Activated T-helper 2 cell treated with anti-CD3 and anti-CD28 coated beads, Interferon-gamma antibody, Interleukin-2, Interleukin-4, amounts not matched to agents 10 μg/mL and 5 μg/mL and 100 μg/mL, durations not matched to agents 14 hours and 24 hours and 36 hours (primary cell): Measurements from ENCODE around the gene TRMU. TPM values are rescaled to one million over a fixed set of nuclear protein-coding genes. Genes with fewer than 3 reads are reported as not detected.
"Not testable (repeated sequence)": the region's sequence is repeated elsewhere in the genome, so short reads cannot be mapped to it uniquely, and the experiment has no call there.

Experiments
- DNase-seq: peaks from one replicate; pipeline ENCODE4 v3.0.0; 2021; ENCODE audit warnings: low spot score
- H3K27ac Mint-ChIP-seq: one replicate; pipeline ENCODE4 v1.8.0; 2021; ENCODE audit warnings: mixed read lengths
- H3K27me3 Mint-ChIP-seq: one replicate; pipeline ENCODE4 v1.8.0; 2021; ENCODE audit warnings: low read depth, mixed read lengths
- H3K36me3 Mint-ChIP-seq: one replicate; pipeline ENCODE4 v1.8.0; 2021; ENCODE audit warnings: low read depth, mixed read lengths
- H3K4me1 Mint-ChIP-seq: one replicate; pipeline ENCODE4 v1.8.0; 2021; ENCODE audit warnings: low read depth, mixed read lengths
- H3K4me3 Mint-ChIP-seq: one replicate; pipeline ENCODE4 v1.8.0; 2021; ENCODE audit warnings: low read depth, mild to moderate bottlenecking, moderate library complexity, mixed read lengths
- H3K9me3 Mint-ChIP-seq: one replicate; pipeline ENCODE4 v1.8.0; 2021; ENCODE audit warnings: mixed read lengths
- intact Hi-C: fragments of 100-400 bp; cut with micrococcal nuclease; formaldehyde crosslinking; loops from one replicate; pipeline ENCODE4 v1.15.1; 2023
- total RNA-seq: library from RNA; stranded (reverse); gene quantifications from 2 replicates; pipeline ENCODE4 v1.2.3, GENCODE V29; 2022

Gene TRMU
- total RNA-seq, 1 donor from 2014 or later, result 76.0 TPM

DNA sequence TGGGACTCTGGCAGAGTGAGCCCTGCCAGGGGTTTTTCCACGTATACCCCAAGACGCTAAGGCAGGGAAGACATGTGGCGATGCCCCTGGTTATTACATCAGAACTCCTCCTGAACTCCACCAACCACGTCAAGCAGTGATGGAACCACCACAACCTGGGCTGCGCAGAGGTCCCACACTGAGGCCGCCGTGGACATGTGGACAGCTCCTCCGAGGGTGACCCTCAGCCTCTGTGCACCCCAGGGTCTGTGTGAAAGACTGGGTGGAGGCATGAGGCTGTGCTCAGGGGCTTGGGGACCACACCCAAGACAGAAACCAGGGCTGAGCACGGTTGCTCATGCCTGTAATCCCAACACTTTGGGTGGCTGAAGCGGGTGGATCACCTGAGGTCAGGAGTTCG, 52.2 kb downstream of the TRMU start:
- no peak overlapping the region for H3K27ac Mint-ChIP-seq
- intact Hi-C loops, result no loop called here
- no peaks in the 10 kb centered on the region for H3K36me3 Mint-ChIP-seq
- H3K4me1 Mint-ChIP-seq, result no peaks in the 10 kb centered on the region
- no peaks in the 10 kb centered on the region for H3K9me3 Mint-ChIP-seq
- no peaks in the 10 kb centered on the region for H3K27me3 Mint-ChIP-seq
- DNase-seq, result no peak
- no peak overlapping the region for H3K4me3 Mint-ChIP-seq

DNA sequence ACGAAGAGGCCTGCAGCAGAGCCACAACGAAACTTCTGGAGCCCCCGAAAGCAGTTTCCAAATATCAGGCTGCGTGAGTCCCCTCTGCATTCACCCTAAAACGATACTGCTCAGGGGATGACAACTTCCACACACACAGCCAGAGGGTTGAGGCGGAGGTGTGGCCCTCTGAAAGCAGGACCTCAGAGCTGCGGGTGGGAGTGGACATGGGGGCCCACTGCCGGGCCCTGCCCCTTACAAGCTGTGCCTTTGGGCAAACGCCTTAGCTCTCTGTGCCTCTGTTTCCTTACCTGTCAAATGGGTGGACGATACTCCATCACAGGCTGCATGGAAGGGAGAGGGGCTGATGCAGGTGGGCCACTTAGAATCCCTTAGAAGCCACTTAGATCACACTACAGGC, 53.1 kb downstream of the TRMU start:
- Mint-ChIP-seq H3K4me1 (no peaks in the 10 kb centered on the region), H3K4me3 (no peak overlapping the region), H3K36me3 (no peaks in the 10 kb centered on the region), H3K27me3 (no peaks in the 10 kb centered on the region), H3K9me3 (no peaks in the 10 kb centered on the region), H3K27ac (no peak overlapping the region)
- no peak for DNase-seq
- intact Hi-C loops, result no loop called here

DNA sequence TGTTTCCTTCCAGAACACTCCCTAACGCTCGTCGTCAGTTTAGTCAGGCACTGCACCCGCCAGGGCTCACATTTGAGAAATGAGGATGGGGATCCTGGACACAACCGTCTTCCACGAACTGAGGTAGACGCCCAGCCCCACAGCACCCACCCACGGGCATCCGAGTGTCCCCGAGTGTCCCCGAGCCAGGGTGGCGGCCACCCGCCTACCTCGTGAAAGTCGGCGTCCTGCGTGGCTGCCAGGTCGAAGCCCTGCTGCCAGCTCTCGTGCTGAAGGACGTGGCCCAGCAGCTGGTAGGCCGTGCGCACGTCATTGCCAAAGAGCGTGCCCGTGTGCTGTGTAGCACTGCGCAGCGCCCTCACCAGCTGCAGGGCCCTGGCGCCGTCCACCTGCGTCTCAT, 53.6 kb downstream of the TRMU start:
- intact Hi-C loops, result no loop called here
- no peak overlapping the region for H3K4me3 Mint-ChIP-seq
- no peaks in the 10 kb centered on the region for H3K36me3 Mint-ChIP-seq
- H3K9me3 Mint-ChIP-seq, result no peaks in the 10 kb centered on the region
- no peak for DNase-seq
- no peaks in the 10 kb centered on the region for H3K4me1 Mint-ChIP-seq
- H3K27me3 Mint-ChIP-seq, result no peaks in the 10 kb centered on the region
- H3K27ac Mint-ChIP-seq, result no peak overlapping the region

DNA sequence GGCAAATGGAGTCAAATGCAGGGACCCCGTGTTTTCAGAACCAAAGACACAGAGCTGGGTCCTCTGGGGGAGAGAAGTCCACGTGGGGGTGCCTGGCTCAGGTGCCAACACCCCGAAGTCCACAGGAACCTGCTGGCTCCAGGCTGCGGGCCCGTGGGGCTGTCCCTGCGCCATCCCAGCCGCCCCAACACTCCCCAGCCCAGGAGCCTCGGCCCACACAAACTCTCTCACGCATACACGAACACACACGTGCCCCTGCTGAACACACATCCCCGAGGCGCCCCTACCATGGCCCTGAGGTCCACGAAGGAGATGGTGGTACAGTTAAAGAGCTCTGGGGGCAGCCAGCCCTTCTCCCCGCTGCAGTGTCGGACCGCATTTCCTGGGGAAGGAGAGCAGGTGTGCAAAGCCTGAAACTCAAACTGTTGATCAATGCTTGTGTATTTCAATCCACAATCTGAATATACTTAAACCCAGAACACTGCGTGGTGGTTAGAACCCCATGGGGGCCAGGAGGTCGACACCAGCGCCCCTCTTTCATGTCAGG, 54.7 kb downstream of the TRMU start:
- Mint-ChIP-seq H3K36me3 (no peaks in the 10 kb centered on the region), H3K4me1 (no peaks in the 10 kb centered on the region), H3K9me3 (no peaks in the 10 kb centered on the region), H3K27me3 (no peaks in the 10 kb centered on the region), H3K27ac (no peak overlapping the region), H3K4me3 (no peak overlapping the region)
- intact Hi-C loops, result no loop called here
- DNase-seq, result no peak

DNA sequence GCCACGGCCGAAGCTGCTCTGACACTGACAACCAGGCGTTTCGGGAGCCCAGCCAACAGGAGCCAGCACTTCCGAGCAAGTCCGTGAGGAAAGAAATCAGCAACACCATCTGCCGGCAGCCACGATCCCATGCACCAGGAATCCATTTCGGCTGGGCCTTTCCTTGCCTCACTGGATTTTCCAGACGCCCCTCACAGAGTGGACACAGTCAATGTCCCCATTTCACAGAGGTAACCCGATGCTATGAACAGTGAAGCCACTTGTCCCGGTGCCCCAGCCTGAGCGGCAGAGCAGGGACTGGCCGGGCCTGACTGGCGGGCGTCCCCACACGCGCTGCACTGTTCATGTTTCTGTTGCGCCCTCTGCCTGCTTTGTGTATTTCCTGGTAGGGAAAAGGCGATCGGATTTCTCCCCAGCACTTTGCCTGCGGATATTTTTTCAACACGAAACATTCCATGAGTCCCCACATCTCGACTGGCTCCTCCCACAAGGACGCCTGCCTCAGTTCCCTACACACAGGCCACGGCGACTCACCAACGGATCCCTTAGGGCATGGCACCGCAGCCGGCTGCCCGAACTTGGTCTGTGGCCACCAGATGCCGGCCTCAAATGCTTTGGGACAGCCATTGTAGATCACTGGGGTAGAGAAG, 55.3 kb downstream of the TRMU start:
- Mint-ChIP-seq H3K36me3 (no peaks in the 10 kb centered on the region), H3K27ac (no peak overlapping the region), H3K9me3 (no peaks in the 10 kb centered on the region), H3K4me3 (no peak overlapping the region), H3K4me1 (no peaks in the 10 kb centered on the region), H3K27me3 (no peaks in the 10 kb centered on the region)
- intact Hi-C loops, result no loop called here
- no peak for DNase-seq

DNA sequence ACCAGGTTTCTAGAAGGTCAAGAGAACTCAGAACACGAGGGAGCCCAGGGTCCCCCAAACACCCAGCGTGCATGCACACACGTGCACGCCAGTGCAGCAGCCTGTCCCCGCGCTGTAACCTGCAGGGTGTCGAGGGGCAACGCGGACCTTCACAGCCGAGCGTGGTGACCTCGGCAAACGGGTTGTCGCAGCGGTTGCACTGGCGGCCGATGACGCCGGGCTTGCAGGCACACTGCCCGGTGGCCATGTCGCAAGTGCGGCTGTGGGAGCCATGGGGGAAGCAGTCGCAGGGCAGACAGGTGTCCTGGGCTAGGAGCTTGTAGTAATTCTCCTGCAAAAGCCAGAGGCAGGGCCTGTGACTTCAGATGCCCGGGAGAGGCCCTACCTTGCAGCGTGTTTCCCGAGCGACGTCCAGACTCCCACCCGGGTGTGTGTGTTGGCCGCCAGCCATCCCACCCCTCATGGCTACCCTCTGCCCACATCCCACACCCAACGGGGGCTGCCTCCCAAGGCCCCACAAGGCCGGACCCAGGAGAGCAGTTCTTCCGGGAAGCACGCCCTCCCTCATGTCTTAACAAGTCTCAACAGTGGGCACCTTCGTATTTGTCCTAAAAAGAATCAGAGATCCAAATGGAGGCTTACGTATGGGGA, 56.1 kb downstream of the TRMU start:
- no peak overlapping the region for H3K27ac Mint-ChIP-seq
- DNase-seq, result no peak
- intact Hi-C loops, result no loop called here
- H3K9me3 Mint-ChIP-seq, result no peaks in the 10 kb centered on the region
- no peaks in the 10 kb centered on the region for H3K27me3 Mint-ChIP-seq
- no peaks in the 10 kb centered on the region for H3K4me1 Mint-ChIP-seq
- H3K4me3 Mint-ChIP-seq, result no peak overlapping the region
- H3K36me3 Mint-ChIP-seq, result no peaks in the 10 kb centered on the region

DNA sequence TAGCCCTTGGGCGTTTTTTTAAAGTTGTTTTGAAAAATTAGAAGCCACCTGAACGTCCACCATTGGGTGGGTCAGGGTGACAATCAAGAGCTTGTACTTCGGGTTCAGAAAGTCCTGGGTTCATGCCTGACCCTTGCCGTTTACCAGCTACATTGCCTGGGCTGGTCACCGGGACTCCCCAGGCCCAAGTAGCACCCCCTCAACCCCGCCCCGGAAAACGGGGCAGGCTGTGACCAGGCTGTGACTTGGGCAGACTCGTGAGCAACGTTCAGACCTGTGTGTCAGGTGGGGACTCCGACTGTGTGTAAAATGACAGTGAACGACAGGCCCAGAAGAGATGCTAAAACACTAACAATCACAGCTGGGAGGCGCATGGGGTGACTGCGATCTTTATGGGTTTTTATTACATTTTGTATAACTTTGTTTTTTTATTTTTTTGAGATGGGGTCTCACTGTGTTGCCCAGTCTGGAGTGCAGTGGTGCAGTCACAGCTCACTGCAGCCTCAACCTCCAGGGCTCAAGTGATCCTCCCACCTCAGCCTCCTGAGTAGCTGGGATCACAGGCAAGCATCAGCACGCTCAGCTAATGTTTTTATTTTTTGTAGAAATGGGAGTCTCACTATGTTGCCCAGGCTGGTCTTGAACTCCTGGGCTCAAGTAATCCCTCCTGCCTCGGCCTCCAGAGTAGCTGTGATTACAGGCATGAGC, 56.8 kb downstream of the TRMU start:
- intact Hi-C loops, result no loop called here
- Mint-ChIP-seq H3K36me3 (no peaks in the 10 kb centered on the region), H3K27me3 (no peaks in the 10 kb centered on the region)

DNA sequence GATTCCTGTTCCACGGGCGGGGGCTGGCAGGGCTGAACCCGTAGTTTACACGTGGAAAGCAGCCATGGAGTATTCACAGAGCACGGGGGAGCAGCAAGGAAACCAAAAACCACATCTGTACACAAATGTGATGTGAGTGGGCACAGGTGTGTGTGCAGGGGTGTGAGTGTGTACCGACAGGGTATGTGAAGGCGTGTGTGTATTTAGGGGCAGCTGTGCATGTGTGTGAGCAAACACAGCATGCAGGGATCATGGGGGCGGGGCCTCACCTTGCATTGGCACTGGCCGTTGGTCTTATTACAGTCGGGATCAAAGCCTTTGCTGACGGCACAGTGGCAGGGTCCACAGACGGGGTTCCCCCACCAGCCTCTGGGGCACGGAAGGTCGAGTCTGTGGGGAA, 58.4 kb downstream of the TRMU start:
- Mint-ChIP-seq H3K9me3 (no peaks in the 10 kb centered on the region), H3K27me3 (no peaks in the 10 kb centered on the region), H3K4me3 (no peak overlapping the region), H3K36me3 (no peaks in the 10 kb centered on the region), H3K27ac (no peak overlapping the region), H3K4me1 (no peaks in the 10 kb centered on the region)
- intact Hi-C loops, result no loop called here
- DNase-seq, result no peak

More for the DNA sequence above, 56.8 kb downstream of the TRMU start:
- no peaks in the 10 kb centered on the region for H3K9me3 Mint-ChIP-seq
- H3K4me1 Mint-ChIP-seq, result no peaks in the 10 kb centered on the region
- no peak overlapping the region for H3K27ac Mint-ChIP-seq
- no peak overlapping the region for H3K4me3 Mint-ChIP-seq
- DNase-seq, result no peak

DNA sequence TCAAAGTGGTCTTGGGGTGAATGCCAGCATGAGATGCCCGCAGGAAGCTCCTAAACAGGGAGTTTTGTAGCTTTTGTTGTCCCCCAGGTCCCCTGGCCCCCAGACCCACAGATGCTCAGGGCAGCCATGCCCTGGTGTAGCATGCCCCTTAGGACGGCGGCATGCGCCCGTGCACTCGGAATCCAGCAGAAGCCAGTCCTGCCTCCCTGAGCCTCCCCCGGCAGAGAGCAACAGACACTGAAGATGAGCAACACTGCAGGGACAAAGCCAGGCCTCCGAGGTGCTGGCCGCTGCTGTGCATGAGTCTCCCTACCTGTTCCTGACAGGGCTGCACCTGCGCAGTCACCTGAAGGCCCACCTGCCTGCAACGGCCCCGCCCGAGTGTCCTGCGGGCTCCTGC, 59.1 kb downstream of the TRMU start:
- Mint-ChIP-seq H3K4me1 (no peaks in the 10 kb centered on the region), H3K27ac (no peak overlapping the region), H3K4me3 (no peak overlapping the region), H3K36me3 (no peaks in the 10 kb centered on the region), H3K9me3 (no peaks in the 10 kb centered on the region), H3K27me3 (no peaks in the 10 kb centered on the region)
- DNase-seq, result no peak
- intact Hi-C loops, result no loop called here

DNA sequence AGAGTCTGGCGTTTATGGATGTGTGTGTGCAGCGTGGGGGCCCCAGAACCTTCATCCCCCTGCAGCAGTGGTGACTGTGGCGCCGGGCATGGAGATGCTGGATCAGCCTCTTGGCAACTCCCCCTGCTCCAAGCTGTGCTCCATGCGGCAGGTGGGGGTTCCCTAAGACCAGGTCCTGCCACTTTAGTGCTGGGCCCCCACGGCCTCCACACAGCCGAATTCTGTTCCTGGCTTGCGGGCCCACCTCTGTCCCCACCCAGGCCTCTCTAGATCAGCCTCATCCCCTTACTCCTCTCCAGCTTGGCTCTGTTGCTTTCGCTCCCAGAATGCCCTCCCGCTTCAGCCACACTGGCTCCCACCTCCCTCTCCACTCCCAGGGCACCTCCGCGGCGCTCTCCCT, 59.6 kb downstream of the TRMU start:
- intact Hi-C loops, result no loop called here
- Mint-ChIP-seq H3K27me3 (no peaks in the 10 kb centered on the region), H3K27ac (no peak overlapping the region)

DNA sequence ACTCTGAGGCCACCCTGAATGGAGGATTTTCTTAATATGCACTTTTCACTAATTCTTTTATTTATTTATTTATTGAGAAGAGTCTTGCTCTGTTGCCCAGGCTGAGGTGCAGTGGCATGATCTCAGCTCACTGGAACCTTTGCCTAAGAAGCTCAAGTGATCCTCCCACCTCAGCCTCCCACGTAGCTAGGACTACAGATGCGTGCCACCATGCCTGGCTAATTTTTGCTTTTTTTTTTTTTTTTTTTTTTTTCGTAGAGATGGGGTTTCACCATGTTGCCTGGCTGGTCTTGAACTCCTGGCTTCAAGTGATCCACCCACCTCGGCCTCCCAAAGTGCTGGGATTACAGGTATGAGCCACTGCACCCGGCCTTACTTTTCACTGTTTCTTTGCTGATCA, 61.5 kb downstream of the TRMU start:
- H3K27me3 Mint-ChIP-seq, H3K4me1 Mint-ChIP-seq, intact Hi-C loops, DNase-seq, H3K27ac Mint-ChIP-seq, H3K36me3 Mint-ChIP-seq, H3K4me3 Mint-ChIP-seq, H3K9me3 Mint-ChIP-seq: not testable (repeated sequence)

More for the DNA sequence above, 59.6 kb downstream of the TRMU start:
- DNase-seq, result no peak
- Mint-ChIP-seq H3K36me3 (no peaks in the 10 kb centered on the region), H3K4me3 (no peak overlapping the region), H3K4me1 (no peaks in the 10 kb centered on the region), H3K9me3 (no peaks in the 10 kb centered on the region)

DNA sequence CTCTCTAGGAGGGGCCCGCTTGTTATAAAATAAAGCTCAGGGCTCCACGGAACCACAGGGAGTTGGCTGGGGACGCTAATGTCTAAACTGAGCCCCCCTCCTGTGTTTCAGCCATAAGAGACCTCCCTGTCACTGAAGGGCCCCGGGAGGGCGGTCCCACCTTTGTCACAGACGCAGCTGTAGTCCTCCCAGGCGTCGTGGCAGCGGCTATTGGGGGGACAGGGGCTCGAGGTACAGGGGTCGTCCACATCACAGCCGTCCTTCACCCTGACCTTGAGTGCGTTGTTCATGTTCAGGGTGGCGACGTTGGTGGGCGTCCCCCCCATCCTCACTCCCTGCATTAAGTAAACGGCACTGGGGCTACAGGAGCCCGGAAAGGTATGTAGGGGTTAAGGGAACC, 62.0 kb downstream of the TRMU start:
- H3K9me3 Mint-ChIP-seq, result no peaks in the 10 kb centered on the region
- no peaks in the 10 kb centered on the region for H3K4me1 Mint-ChIP-seq
- intact Hi-C loops, result no loop called here
- DNase-seq, result no peak
- no peaks in the 10 kb centered on the region for H3K36me3 Mint-ChIP-seq
- H3K27ac Mint-ChIP-seq, result no peak overlapping the region
- no peaks in the 10 kb centered on the region for H3K27me3 Mint-ChIP-seq
- H3K4me3 Mint-ChIP-seq, result no peak overlapping the region

DNA sequence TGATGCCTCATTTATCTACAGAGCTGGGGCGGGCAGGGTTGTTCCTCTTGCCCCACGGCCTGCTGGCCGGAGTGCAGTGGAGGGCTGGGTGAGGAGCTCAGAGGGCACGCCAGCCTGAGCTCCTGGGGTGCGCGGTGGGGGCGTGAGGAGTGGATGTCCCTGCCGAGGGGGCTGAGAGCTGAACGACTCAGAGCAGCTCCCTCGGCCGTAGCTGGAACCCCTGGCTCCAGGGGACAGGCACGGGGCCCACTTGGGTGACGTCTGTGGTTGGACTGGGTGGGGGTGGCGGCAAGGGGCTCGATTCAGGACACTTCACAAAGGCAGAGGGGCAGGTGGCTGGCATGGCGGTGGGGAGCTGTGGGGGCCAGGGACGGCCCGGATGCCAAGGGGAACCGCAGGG, 62.4 kb downstream of the TRMU start:
- no peaks in the 10 kb centered on the region for H3K9me3 Mint-ChIP-seq
- intact Hi-C loops, result no loop called here
- H3K4me1 Mint-ChIP-seq, result no peaks in the 10 kb centered on the region
- no peak overlapping the region for H3K27ac Mint-ChIP-seq
- DNase-seq, result no peak
- H3K4me3 Mint-ChIP-seq, result no peak overlapping the region
- H3K36me3 Mint-ChIP-seq, result no peaks in the 10 kb centered on the region
- H3K27me3 Mint-ChIP-seq, result no peaks in the 10 kb centered on the region
